ENCODE results near the gene EEF2K.

EEF2K gene

DNA sequence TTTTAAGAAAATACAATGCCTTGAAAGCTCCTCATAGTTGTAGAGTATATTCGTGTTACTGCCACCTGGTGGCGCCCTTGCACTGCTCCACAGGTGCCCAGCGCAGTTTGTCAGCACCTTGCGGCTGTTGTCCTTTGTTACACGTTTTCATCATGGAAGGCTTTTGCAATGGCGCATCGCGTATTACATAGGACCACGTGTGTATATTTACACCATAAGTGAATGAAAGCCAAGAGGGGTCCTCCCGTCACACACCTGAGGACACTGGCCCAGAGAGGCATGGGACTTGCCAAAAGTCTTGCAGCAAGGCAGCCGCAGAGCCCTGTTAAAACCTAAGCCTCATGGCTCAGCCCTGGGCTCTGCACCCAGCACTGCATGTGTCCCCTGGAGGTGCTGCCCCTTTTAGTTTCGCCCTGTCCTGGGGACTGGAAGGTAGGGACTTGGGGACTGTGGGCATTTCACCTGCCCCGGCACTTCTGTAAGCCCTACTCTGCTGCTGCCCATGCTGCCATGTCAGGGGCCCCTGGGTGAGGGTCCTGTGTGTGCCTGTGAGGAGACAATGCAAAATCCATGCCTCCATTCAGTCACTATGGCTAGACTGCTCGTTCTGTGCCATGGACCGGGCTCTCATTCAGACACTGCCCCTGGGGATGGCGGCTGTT, 115.4 kb downstream of the EEF2K start:
- no peak for DNase-seq

- no peak for DNase-seq
Measured at GRCh38 chr16:22322021-22322471, 116.0 kb downstream of the EEF2K start.

- no peak for DNase-seq
Measured at GRCh38 chr16:22322741-22323140, 116.7 kb downstream of the EEF2K start.

- DNase-seq, result no peak
Measured at GRCh38 chr16:22323173-22323958, 117.3 kb downstream of the EEF2K start.

- DNase-seq, result no peak
Measured at GRCh38 chr16:22323959-22324786, 118.1 kb downstream of the EEF2K start.

DNA sequence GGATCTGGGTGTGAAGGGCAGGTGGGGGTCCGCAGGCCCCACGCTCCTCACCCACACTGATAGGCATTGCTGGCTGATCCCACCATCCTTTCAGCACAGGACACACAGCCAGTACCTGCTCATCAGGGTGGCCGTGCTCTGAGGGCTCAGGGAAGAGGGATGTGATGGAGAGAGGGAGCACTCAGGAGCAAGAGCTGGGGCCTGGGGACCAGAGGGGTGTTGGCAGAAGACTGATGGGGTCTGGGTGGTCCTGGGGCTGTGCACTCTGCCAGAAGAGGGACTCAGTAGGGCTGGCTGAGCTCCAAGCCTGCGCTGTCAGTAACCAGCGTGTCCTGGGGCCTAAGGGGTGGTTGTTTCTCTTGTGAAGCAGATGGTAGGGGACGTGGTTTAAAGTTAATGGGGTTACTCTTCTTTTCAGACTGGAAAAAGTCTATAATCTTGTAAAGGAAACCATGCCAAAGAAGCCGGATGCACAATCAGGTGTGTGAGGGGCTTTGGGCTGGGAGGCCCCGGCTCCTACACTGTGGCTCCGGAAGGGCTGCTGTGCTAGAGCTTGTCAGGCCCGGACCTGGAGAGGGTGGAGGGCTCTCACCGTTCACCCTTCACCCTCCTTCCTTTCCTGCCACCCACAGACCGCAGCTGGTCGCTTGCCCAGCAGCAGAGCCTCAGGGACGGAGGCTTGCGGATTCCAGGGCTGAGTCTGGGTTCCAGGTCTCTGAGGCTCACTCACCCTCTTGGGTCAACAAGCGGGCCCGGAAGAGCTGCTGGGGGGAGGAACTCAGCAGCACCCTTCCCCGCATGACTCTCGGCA, 118.9 kb downstream of the EEF2K start:
- no peak for DNase-seq

DNA sequence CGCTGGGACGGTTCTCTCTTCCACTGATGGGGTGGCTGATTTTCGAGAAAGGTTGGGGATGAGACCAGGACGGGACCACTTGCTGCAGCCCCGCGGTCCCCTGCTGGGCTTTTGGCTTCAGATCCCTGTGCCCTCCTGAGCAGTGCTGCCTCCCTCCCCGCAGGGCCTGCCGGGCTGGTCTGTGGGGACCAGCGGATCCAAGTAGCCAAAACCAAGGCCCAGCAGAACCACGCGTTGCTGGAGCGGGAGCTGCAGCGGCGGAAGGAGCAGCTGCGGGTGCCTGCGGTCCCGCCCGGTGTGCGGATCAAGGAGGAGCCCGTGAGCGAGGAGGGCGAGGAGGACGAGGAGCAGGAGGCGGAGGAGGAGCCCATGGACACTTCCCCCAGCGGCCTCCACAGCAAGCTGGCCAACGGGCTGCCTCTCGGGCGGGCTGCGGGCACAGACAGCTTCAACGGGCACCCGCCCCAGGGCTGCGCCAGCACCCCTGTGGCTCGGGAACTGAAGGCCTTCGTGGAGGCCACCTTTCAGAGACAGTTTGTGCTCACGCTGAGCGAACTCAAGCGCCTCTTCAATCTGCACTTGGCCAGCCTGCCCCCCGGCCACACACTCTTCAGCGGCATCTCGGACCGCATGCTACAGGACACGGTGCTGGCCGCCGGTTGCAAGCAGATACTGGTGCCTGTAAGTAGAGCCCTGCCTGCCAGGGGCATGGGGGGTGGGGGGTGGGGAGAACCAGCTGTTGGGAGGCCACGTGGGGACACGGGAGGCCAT, 119.7 kb downstream of the EEF2K start:
- no peak for DNase-seq

DNA sequence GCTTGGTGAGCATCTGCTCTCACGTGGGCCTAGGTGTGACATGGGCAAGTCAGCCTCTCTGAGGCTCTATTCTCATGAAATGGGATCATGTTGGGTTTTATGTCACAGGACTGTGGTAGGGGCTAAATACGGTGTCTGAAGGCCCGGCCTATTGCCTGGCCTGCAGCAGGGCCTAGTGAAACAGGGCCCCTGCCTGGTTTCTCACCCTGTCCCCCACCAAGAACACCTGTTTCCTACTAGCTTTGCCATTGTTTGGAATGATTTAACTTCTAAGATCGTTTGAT, 120.2 kb downstream of the EEF2K start:
- DNase-seq, result no peak

- DNase-seq, result no peak
Measured at GRCh38 chr16:22326771-22327445, 120.8 kb downstream of the EEF2K start.

GRCh38 chr16:22327446-22327775, 121.3 kb downstream of the EEF2K start:
- no peak for DNase-seq

- DNase-seq, result no peak
Measured at GRCh38 chr16:22328081-22328725, 122.1 kb downstream of the EEF2K start.

DNA sequence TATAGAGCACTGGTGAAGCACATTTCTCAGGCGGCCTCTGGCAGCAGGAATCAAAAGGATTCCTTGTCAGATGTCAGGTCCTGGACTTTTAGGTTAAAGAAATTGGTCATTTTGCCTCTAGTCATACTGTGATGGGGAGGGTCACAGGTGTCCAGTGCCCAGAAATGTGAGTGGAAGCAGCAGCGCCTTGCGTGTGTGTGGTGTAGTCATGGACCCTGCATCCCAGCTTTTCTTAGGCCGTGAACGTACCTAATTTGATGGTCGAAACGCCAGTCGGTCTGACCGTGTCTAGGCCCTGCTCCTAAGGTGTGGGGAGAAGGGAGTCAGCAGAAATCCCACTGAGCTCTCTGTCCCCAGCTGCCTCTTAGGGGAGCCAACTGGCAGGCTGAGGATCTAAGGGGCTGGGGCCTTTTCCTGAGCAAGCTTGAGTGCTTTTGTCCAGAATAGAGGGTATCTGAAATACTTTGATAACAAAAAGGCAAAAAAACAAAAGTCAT, 123.2 kb downstream of the EEF2K start:
- no peak for DNase-seq

- no peak for DNase-seq
Measured at GRCh38 chr16:22330326-22330725, 124.2 kb downstream of the EEF2K start.

GRCh38 chr16:22333457-22333994, 127.4 kb downstream of the EEF2K start:
- no peak for DNase-seq

- DNase-seq, result no peak
Measured at GRCh38 chr16:22335668-22336246, 129.7 kb downstream of the EEF2K start.

DNA sequence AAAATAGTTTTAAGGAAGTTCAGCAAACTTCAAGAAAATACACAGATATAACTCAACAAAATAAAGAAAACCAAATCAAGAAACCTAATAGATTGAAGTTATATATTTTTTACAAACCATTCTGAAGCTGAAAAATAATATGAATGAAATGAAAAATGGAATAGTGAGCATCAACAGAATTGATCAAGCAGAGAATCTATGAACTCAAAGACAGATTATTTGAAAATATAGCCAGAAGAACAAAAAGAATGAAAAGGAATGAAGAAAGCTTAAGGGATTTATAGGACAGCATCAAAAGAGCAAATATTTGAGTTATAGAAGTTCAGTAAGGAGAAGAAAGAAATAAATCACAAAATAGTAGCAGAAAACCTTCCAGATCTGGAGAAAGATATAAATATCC, 130.5 kb downstream of the EEF2K start:
- DNase-seq, result no peak

- DNase-seq, result no peak
Measured at GRCh38 chr16:22337045-22337444, 131.0 kb downstream of the EEF2K start.

DNA sequence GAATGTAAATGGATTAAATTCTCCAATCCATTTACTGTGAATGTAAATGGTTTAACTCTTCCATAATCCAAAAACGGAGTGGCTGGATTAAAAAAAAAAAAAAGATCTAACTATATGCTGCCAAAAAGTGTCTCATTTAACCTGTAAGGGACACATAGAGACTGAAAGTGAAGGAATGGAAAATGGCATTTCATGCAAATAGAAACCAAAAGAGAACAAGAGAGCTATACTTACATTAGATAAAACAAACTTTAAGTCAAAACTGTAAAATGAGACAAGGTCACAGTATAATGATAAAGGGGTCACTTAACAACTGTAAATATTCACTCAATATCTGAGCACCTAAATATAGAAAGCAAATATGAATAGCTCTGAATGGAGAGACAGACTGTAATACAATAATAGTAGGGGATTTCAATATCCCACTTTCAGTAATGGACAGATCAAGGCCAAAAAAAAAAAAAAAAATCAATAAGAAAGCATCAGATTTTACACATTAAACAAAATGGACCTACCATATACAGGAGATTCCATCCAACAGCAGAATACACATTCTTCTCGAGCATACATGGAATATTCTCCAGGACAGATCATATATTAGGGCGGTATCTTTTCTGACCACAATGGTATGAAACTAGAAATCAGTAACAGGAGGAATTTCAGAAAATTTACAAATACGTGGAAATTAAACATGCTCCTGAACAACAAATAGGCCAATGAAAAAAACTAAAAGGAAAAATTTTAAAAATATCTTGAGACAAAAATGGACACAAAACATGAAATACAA, 132.0 kb downstream of the EEF2K start:
- no peak for DNase-seq
